Stimulated activated CD8-positive, alpha-beta memory T cell treated with anti-CD3 and anti-CD28 coated beads, Interleukin-12 subunit alpha, Interleukin-12 subunit beta, amount 100 ng/mL, for 24 hours (primary cell): ENCODE measurements around the gene CDK5.
A peak's percentile ranks its signal among the peaks of the same experiment; 100 is the strongest.

Experiments
- DNase-seq: peaks from one replicate; pipeline ENCODE4 v3.0.0-alpha.2; 2020; ENCODE audit errors: extremely low read depth

Gene CDK5

DNA sequence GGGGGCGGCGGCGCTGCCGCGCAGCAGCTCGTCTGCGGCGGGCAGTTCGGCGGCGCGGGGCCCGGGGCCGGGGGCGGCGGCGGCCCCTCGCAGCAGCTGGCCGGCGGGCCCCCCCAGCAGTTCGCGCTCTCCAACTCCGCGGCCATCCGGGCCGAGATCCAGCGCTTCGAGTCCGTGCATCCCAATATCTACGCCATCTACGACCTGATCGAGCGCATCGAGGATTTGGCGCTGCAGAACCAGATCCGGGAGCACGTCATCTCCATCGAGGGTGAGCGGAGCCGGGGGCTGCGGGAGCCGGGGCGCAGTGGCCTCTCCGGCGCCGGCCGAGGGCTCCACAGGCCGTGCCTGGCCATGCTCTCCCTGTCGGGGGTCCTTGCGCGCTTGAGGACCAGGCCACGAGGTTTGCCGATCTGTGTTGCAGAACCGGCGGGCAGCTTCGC is 29.1 kb upstream of the CDK5 start:
- DNase-seq, result no peak

DNA sequence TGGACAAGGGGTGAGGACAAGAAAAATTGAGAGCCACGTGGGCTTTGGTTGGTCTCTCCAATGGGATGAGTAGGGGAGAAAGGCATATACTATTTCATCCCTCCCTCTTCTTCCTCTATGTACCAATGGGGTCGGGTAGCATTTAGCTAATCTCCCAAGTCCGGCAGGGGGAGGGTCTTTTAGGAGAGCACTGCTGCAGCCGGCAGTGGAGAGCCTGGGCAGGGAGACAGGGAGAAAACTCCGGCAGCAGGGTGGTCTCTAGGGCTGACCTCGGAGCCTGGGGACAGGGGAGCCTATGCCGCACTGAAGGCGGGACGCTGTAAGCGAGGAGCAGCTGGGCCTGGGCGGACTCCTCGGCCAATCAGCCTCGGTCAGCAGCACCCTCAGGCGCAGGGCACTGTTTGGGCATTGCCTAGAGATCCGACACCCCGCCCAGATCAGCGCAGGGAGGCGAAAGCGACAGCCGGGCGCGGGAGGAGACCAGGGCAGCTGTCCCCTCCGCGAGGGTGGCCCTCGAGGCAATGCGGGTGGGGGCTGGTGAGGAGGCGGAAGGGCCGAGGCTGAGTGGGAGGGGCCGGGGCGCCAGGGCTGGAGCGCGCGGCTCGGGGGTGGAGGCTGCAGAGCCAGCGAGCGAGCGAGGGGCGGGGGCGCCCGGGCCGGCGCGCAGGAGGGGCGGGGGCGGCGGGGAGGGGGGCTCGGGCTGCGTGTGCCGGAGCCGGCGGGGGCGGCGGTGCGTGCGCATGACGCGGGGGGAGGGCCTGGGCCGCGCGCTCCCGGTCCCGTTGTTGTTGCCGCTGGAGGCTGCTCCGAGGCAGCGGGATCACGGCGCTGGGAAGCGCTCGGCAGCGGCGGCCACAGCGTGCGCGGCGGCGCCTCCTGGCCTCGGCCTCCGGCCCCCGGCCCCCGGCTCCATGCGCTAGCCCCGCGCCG is 28.3 kb upstream of the CDK5 start, which contains the start of gene AGAP3:
Gene AGAP3 (plus strand): TSS at position 785 of the 930 bp plus-strand sequence. CDS start 267 bp downstream, outside the sequence.
- no peak for DNase-seq

DNA sequence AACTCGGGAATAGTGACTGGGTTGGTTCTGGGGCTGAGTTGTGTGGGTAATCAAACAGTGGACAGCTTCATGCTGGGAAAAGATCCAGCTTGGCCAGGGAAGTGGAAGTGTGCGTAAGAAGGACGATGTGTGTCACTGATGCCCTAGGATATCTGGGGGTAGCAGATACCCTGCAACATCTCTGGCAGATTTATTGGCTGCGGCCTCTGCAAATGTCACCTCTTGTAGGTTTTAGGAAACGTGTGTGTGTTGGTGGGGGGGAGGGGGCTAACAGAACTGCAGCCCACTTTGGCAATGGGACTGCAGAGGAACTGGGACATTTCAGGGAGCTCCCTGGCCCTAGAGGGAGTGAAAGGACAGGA is 27.6 kb upstream of the CDK5 start:
- no peak for DNase-seq

DNA sequence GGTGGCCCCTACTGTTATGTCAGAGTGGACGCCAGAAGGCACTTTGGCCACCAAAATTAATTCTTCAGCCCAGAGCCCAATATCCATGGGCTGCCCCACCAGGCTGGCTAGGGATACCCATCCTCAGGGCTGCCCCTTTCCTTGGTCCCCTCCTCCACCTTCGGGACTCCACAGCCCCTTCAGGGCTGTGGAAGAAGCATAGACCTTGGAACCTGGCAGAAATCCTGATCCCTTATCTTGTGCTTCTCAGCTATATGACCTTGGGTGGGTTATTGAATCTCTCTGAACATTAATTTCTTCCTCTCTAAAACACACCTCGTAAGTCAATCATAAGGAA is 26.1 kb upstream of the CDK5 start:
- no peak for DNase-seq

DNA sequence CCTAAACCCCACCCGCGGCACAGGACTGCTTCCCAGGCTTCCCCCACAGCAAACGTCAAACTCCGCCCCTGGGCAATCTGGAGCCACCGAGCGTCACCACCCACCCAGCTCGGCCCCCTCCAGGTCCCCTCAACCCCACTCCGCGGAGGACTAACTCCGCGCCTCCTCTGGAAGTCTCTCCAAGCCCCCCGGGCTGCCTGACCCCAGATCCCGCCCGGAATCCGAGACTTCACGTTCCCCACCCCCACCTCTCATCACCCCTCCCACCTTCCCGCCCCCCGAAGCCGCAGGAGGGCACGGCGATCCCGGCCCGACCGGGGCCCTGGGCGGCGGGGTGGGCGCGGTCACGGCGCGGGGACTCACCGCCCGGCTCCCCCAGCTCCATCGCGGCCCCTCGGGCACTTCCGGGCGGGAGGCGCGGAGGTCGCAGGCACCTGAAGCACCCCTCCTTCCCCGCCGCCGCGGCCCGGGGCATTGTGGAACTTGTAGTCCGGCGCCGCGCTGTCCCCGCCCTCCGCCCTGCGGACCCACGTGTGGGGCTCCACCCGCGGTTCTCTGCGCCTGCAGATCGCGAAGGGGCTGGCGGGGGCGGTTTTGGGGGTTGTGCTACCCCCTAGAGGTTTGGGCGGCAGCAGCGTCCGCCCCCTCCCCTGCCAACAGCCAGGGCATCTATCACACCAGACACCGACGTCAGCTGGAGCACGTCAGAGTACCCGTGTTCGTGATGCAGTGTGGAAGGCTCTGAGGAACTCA is 25.6 kb upstream of the CDK5 start, which contains the start of gene TMUB1:
Gene TMUB1 (minus strand): TSS at position 423 of the 753 bp plus-strand sequence. CDS start 930 bp downstream, outside the sequence.
- peak; percentile 68 for DNase-seq

DNA sequence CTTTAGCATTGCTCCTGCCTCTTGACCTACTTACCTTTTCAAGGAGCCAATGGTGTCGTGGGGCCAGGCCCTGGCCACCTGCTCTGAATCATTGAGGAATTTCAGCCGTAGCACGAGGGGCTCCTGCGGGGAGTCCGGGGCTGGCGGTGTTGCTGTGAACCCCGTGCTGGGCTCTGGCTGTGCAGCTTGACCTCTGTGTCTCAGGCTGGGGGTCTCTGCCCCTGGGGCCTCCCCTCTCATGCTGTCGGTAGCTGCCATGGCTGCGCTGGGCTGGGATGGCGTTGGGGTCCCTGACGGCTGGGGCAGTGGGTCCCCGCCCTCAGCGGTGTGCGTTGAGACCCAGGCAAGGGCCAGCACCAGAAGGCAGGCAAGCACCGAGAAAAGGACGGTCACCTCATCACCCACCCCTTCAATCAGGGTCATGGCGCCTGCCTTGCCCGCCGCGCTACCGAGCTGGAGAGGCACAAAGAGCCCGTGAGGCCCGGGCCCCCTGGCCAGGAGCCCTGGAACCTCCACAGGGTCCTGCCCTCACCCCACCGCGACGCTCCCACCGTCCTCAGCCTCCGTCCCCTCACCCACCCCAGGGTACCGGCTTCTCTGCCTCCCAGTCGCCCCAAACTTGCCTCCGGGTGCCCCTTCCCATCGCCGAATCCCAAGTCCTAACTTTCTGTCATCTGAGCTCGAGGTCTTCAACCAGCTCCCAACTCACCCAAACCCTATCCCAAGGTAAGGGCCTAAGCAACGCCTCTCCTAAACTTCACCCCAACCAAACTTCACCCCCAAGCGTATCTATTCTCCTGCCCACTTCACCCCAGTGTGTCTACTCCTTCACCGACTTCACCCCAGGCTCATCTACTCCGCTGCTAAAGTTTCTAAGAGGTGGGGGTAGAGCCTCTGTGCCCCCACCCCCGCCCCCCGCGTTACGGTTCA is 24.7 kb upstream of the CDK5 start:
- DNase-seq, result no peak

DNA sequence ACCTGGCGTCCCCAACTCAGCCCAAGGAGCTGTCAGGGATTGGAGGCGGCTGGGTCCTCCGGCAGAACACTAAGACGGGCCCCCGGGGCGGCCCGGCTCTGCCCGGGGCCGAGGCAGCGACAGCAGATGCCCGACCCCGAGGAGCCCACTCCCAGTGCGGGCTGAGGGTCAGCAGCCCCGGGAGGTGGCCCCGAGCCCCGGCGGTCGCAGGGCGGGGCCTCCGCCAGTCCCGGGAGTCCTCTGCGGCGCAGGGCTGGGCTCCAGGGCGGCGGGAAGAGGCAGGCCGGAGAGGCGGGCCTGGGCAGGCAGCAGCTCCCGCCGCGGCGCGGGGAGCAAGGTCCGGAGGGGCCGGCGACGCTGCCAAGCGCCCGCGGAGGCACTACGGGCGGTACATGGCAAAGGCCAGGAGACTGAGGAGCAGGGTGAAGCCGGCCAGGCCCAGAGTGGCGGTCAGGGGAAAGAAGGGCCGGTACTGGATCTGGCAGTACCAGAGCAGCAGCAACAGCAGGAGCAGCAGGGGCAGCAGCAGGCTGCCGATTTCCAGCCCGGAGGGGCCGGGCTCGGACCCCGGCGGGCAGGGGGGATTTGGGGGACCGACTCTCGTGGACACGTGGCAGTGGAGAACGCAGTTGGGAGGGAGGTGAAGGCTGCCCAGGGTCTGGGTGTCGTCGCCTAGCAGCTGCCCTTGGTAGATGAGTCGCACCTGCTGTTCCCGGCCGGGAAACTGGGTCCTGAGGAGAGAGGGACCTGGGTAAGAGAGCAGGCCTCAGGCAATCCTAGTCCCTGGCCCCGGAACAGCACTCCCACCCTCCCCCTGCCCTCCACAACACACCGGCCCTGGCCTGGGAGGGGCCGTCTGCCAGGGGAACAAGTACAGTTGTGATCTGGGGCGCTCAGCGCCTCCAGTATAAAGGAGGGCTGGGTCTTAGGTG is 23.7 kb upstream of the CDK5 start:
- DNase-seq, result no peak

DNA sequence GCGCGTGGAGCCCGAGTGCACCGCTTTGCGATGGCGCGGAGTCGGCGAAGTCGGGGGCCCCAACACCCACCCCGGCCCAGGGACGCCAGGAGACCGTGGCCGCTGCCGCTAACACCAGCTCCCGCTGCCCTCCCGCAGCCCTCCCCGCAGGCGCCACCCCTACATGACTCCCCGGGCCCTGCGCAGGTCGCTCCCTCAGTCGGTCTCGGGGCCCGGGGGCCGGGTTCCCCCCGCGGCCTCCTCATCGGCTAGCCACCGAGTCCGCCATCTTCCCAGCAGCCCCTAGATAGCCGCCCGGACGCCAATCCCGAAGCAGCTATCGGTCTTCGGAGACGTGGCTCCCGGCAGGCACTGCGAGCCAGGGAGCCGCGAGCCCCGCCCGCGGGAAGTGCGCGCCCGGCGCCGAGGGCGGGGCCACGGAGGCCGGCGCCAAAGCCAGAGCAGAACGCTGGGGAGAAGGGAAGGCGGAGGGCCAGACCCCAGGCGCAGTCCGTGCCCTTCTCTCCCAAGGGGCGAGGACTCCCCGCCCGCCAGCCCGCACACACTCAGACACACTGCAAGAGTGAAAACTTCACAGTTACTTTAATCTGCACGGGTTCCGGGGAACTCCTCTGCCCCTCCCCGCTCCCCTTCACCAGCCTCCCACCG is 22.9 kb upstream of the CDK5 start, which contains the start of gene FASTK:
Gene FASTK (minus strand): TSS at position 288 of the 648 bp plus-strand sequence. CDS start 43 bp downstream, at position 245.
- DNase-seq, result peak; percentile 71

DNA sequence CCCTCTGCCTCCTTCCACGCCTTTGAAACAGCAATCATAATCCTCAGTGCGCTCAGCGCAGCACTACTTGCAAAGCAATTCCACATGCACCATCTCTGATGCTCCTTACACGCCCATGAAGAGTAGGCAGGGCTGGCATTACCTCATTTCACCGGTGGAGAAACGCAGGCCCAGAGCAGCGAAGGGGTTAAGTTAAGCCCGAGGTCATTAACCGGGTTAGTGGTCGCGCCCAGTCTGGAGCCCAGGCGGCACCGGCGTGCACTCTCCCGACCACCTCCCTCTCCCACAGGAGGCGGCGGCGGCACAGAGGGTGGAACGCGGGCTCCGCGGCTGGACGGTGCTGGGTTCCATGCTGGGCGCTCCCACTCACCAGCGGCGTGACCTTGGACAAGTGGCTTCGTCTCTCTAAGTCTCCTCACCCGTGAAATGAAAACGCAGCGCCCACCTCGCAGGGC is 22.4 kb upstream of the CDK5 start:
- no peak for DNase-seq

DNA sequence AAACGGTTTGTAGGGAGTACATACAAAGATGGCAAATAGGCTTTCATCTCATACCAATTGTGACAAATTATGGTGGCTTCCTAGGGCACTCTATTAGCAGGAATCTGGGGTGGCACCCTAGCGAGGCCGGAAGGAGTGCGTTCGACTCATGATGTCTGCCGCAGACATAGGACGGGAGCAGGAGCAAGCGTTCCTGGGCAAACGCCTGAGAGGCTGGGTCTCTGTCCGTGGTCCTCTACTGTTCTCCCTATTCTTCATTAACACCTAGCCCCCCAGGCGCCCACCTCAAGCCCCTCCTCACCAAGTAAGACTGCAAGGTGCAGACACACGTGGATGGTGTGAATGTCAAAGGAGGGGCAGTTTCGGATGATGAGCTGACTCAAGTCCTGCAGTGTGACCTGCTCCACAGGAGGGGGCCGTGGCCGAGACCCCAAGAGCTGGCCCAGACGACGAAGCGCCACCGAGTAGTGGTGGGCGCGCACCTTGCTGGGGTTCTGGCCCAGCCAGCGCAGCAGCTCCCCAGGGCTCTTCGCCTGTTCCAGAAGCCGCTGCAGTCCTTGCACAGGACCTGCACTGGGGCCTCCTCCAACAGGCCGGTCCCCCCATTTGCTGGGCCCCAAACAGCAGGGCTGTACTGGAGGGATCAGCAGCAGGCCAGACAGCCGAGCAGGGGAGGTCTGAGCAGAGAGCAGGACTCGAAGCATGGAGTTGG is 21.7 kb upstream of the CDK5 start:
- DNase-seq, result no peak

DNA sequence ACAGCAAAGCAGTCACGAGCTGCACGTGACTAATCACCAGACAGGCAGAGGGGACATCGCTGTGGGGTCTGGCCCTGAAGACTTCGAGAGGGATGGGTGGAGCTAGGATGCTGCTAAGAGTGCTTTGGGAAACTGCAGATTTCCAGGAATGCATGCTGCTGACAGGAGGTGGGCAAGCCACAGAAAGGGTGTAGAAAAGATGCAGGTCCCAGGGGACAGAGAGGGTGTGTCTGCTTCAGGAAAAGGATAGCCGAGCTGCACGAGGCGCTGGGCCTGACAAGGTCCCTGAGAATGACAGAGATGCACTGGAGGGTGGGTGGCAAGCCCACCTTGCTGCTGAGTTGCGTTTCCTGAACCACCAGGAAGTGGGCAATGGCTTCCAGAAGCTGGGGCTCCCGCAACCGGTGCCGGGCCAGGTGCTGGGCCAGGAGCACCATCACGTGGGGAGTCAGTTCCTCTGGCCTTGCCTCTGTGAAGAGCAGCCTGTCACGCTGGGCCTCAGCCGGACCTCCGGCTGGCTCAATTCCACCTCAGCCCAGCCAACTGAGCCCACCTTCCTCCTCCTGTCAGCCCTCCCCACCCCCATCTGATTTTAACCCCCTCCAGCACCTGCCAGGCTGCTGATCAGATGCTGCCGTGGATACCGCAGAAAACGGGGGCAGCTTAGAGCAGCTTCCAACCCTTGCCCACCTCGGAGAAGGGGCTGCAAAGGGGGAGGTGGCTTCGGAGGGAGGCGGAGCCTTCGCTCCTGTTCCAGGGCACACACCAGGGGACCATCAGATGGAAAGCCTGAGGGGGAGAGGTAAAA is 20.7 kb upstream of the CDK5 start:
- DNase-seq, result no peak

DNA sequence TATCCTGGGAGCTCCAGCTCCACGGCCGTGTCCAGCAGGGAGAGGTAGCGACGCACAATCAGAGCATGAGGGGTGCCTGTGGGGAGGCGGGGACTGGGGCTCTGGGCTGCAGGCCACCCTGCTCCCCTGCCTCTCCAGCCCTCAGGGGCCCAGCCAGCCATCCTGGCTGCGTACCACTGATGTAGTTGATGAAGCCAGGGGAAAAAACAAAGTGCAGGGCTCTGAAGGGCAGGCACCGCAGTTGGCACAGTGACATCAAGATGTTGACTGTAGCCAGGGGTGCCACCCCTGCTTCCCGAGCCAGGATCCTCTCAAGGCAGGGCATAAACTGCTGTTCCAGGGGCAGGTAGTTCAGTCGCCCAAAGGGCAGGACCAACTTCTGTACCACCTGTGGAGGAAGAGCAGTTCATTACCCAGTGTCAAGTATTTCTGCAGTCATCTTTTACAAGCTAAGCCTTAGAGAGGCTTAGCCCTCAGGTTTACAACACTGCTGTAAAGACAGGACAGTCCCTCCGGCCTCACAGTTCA is 20.1 kb upstream of the CDK5 start:
- DNase-seq, result no peak

DNA sequence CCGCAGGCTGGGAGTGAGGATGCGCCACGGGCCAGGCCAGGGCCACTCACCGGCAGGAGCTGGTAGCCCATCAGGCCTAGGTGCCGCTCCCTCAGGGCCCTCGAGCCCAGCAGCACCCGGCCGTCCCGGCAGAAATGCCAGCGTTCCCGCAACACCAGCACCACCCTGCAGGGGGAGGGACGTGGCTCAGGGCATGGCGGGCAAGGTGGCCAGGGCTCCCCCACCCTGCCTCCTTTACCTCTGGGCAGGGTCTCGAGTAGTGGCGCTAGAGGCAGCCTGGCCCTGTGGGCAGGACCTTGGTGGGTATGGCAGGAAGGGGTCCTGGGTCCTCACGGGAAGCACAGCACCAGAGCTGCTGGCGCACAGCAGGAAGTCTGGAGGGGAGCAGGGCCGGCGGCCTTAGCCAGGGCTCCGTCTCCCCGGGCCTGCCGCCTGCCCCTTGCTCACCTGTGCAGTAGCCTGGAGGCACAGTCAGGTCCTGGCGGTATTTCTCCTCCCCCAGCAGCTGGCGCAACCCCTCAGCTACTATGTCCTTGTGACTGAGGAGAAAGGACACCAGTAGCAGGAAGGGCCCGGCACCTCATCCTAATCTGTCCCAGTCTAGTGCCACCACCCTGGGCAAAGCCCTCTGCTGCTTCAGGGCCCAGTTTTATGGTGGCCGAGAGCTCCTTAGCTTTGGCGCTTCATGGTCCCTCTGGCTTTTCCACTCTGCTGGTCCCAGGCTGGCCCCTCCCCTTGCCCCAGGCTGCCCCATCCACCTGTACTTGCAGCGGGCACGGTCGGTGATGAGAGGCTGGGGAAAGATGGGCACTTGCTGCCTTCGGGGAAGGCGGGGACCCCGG is 19.4 kb upstream of the CDK5 start:
- DNase-seq, result no peak

DNA sequence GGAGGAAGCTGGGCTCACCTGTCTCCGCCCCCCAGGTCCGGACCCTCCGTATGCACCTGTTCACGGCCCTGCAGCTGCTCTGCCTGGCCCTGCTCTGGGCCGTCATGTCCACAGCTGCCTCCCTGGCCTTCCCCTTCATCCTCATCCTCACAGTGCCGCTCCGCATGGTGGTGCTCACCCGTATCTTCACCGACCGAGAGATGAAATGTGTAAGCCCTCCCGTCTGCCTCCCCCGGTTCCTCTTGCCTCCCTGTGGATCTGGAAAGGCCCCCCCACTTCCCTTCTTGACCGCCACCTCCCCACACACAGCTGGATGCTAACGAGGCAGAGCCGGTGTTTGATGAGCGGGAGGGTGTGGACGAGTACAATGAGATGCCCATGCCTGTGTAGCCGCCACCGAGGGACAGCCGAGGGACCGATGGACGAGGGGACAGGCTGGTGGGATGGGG is 18.3 kb upstream of the CDK5 start:
- DNase-seq, result no peak

DNA sequence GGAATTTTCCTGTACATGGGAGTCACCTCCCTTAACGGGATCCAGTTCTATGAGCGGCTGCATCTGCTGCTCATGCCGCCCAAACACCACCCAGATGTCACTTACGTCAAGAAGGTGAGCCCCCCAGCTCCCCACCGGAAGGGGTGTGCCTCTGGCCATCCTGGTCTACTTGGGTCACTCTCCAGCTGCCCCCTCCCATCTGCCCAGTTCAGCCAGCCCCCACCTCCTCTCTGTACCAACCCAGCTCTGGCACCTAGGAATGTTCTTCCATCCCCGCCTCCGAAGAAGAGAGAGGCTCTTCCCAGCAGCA is 17.9 kb upstream of the CDK5 start:
- DNase-seq, result no peak

DNA sequence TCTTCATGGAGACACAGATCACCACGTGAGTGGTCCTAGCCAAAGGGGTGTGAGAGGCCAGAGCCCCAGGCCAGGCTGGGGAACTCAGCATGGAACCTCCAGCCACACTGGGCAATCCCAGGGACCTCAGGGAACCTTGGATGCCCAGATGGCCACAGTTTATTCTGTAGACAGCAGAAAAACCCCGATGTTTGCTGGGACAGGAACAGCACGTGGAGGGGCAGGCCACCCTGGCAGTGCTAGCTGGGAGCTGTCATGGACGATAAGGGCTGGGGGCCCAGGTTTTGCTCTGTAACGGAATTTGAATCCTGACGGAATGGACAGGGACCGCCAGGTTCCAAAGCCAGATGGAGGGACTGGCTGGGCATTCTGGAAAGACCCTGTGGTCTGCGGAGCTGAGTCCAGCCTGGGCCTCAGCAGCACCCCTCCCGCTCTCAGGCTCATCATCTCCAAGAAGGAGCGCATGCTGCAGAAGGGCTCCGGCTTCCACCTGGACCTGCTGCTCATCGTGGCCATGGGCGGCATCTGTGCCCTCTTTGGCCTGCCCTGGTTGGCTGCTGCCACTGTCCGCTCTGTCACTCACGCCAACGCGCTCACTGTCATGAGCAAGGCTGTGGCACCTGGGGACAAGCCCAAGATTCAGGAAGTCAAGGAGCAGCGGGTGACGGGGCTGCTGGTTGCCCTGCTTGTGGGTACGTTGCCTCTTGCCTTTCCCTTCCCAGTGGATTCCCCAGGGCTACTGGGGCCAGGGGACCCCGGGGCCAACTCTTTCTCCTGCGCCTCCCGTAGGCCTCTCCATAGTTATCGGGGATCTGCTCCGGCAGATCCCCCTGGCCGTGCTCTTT is 17.3 kb upstream of the CDK5 start:
- DNase-seq, result no peak
